GM19395 (cell line): ENCODE data around the gene RCN2.

Experiments used
- ATAC-seq: cut with Tn5 transposase; IDR thresholded peaks from one replicate; pipeline ENCODE4 v1.9.1; 2021; ENCODE audit warnings: mild to moderate bottlenecking, moderate library complexity; ENCODE audit not compliant: unreplicated experiment

RCN2 gene

DNA sequence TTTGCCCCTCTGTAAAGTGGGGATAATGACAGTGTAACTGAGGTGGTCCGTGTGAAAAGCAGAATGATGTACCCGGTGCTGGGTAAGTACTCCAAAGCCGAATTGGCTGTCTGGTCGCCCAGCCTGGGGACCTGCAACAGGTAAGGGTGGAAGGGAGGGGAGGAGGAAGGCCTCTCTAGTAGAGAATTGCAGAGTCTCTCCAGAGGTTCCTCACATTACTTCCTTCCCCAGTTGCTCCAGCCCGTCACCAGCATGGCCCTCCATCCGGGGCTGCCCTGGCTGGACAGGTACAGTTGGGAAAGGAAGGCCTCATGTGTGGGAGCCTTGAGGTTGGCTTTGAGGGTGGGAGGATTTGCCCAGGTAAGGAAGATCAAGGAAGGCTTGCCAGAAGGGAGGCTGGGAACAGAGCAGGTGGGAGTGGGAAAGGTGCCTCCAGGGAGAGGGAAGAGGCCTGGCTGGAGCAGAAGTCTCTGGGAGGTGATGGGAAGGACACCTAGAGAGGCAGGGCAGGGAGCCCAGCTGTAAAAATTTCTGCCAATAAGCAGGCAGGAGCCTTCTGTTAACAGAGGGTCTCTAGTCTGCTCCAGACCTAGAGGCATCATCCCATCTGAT lies 61.7 kb downstream of the RCN2 start:
- ATAC-seq, result no peak

DNA sequence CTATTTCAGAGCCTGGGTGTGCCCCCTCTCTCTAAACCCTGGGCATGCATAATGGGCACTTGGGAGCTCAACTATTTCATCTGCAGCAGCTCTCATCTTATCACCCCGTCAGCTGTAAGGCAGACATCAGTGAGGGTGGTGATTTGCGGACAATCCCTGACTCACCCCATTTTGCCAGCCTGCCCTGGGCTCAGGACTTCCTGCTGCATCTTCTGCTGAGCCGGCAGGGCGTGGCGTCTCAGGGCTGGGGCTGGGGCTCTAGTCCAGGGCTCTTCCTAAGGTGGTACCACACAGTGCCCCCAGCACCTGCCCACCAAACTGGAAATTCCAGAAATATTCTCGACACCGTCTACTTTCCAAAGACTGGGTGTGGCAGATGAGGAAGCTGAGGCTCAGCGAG lies 62.5 kb downstream of the RCN2 start:
- no peak for ATAC-seq

DNA sequence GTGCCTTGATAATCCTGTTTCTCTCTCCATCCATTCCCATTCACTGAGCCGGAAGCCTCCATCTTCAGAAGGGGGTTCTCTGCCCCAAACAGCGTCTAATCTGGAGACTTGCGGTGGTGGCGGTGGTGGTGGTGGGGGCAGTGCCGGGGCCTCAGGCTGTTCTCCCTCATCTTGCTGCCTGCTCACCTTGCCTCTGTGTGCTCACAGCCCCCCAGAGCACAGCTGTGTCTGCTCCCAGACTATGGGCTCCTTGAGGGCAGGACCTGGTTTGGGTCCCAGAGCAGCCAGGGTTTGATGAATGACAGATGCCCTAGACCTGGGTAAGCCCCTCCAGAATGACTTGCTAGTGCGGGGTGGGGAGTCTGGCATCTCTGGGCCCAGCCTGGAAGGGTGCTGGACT lies 62.9 kb downstream of the RCN2 start:
- ATAC-seq, result no peak

- ATAC-seq, result peak; percentile 56
Observed at GRCh38 chr15:76994971-76995945, 63.7 kb downstream of the RCN2 start, which contains the start of gene PSTPIP1. Gene PSTPIP1, plus strand, starts transcription at chr15:76995126. Its CDS starts 448 bp downstream, at chr15:76995574.

- ATAC-seq, result no peak
Observed at GRCh38 chr15:76996076-76996525, 64.6 kb downstream of the RCN2 start.

- no peak for ATAC-seq
Observed at GRCh38 chr15:76996526-76997401, 65.2 kb downstream of the RCN2 start.

DNA sequence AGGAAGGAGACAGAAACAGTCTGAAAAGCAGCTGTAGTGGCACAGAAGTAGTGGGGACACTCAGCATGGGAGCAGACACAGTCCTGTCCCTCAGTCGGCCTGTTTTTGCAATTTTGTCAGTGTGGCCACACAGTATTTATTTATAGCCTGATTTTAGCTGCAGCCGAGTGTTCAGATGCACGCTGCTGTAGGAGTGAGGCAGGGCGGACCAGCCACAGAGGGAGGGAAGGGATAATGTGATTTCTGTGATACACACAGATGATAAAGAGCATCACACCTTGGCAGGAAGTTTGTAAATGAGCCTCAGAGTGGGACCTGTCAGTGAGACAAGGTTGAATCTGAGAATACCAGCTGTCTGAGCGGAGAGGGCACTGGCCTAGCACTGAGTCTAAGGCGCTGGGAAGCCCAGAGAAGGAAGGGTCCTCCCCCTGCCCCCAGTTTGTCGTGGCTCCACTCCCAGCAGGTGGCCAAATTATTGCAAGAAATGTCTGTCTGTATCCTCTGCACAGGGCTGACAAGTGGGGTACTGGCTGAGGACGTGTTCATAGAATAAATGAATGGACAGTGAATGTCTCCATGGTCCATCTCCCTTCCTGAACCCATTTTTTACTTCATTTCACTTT lies 67.2 kb downstream of the RCN2 start:
- ATAC-seq, result no peak

DNA sequence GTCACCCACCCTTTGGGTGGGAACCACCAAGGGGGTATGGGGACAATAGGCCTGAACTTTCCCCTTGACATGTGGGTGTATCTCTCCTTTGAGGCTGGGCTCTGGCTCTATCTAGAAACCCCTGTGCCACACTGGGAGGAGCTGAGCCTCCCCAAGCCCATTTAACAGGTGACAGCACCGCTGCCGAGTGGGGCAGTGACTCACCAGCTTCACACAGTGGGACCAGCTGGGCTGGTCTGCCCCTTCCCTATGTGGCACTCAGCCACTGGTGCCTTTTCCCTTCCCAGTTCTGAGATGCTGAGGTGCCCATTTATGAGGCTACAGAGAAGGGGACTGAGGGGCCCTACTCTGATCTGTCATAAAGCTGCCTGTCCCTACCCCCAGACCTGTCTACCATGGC lies 68.4 kb downstream of the RCN2 start:
- ATAC-seq, result no peak

DNA sequence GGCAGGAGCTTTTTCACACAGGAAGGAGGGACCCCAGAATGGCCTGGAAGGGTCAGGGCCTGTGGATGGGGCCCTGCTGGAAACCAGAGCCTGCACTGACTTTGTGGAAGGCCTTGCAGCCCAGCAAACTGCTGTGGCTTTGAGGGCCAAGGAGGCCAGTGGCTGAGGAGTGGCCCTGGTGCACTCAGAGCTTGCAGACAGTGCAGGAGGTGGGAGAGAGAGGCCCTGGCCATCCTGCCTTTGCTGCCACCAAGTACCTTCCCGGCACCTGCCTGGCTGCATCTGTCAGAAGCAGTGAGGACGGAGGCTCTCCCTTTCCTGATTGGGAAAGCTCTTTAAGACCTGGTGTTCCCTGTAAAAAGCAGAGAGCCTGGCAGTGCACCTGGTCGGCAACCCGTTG lies 69.8 kb downstream of the RCN2 start:
- ATAC-seq, result no peak

GRCh38 chr15:77001966-77002365 lies 70.4 kb downstream of the RCN2 start:
- ATAC-seq, result no peak

DNA sequence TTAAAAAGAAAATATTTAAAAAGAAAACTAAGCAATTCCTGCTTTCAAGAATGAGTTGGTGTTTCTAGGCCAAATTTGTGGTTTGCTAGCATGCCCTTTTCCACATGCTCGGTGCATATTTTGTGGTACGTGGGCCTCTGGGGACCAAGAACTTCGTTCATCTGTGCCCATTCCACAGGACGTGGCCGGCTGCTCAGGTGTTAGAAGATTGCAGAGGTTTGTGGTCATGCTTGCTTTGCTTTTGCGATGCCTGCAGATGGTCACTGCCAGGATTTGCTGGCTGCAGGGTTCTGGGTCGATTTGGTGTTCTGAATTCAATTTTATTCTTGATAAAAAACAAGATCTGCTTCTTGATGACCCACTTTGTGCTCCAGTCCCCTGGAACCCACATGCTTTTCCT lies 70.9 kb downstream of the RCN2 start:
- no peak for ATAC-seq

GRCh38 chr15:77002954-77003912 lies 71.7 kb downstream of the RCN2 start:
- peak; percentile 78 for ATAC-seq
